Activated CD4-positive, CD25-positive, alpha-beta regulatory T cell treated with anti-CD3 and anti-CD28 coated beads, Interleukin-2, amount 50 U/mL, for 72 hours (primary cell): ENCODE measurements around the gene NKAIN2.
"Not testable (repeated sequence)": the region's sequence is repeated elsewhere in the genome, so short reads cannot be mapped to it uniquely, and the experiment has no call there.

Source experiments
- DNase-seq: peaks from one replicate; pipeline ENCODE4 v3.0.0; 2021

NKAIN2 gene

DNA sequence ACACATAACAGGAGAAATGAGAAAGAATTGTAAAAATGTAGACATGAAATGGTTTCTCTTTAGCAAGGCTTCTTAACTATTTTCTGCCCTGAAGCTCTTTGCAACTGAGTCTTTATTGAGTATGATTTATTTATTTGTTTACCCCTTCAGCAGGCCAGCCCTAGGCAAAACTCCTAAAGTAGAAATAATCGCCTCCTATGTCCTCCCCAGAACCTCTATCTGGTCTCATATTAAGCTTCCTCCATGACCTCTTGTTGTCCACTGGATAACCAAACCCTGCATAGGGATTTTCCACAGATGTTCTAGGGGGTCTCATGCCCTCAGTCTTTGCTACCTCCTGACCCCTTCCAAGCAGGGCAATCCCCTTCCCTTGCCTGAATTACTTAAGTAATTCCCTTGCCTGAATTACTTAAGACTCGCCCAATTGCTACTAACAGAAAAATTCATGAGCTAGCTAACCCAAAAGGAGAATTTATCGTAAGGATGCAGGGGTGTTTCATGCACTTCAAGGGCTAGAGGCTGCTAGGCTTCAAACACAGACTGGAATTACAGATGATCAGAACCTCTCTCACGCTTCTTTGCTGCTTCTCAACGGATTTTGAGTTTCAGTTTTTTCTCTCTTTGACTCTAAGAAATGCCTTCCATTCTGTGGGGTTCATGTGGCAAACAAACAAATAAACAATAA is 732.6 kb downstream of the NKAIN2 start:
- DNase-seq: no peak

DNA sequence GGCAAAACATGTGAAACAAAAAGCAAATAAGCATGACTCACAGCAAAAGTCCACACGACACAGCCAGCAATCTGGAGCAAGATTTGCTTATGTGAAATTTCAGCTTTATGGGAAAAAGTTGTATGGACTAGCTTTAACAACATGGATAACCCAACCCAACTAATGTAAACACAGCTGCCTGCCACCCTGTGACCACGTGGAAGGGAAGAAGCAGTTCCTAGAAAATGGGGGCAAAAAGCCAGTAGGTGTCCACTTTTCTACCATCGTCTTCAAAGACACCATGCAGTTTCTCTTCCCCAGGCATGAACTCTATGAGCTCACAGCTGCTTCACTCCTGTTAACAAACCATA is 733.2 kb downstream of the NKAIN2 start:
- no peak for DNase-seq

DNA sequence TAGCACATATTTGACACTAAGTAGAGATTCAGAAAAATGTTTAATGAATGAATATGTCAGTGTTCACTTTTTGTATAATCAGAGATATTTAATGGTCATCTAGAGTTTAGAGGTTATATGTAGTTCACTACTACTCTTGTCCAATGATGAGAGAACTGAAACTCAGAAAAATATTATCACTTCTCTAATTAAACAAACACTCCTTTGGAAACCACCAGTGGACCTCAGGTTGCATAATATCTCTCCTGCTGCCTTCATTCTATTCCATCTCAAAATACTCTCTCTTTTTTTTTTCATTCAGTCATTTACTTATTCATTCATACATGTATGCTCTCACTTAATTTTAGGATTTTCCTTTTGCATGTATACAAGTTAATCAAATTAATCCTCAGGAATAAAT is 735.4 kb downstream of the NKAIN2 start:
- DNase-seq: no peak

DNA sequence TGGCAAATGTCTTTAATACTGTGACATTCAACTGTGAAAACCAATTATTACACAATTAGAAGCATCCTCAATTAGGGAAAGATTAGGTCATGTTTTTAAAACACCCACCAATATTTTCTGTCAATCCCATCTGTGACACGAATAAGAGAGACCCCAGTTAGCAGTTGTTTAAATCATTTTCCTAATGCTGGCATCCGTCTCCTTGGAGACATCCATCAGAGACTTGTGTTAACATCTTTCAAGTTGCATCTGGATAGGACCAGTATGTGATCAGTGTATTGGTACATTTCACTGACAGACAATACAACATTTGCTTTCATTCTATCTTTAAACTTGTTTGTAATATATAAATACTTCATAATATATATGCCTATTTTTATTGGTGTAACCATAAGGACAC is 737.9 kb downstream of the NKAIN2 start:
- DNase-seq: no peak

DNA sequence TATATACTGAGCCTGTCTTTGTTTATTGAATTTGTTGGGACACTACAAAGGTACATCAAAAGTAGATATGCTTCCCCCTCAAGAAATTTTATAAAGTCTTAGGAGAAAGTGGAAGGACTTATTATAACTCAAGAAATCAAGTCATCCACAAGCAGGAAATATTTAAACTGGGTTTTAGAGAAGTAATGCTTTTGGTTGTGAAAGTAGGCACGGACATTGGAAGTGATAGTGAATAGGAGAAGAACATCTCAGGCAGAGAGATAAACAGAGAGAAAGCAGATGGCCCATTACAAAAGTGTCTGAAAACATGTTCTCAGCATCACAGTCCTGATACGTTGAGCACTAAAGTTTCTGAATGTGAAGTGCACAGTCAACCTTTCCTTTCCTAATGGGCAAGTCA is 742.9 kb downstream of the NKAIN2 start:
- no peak for DNase-seq

DNA sequence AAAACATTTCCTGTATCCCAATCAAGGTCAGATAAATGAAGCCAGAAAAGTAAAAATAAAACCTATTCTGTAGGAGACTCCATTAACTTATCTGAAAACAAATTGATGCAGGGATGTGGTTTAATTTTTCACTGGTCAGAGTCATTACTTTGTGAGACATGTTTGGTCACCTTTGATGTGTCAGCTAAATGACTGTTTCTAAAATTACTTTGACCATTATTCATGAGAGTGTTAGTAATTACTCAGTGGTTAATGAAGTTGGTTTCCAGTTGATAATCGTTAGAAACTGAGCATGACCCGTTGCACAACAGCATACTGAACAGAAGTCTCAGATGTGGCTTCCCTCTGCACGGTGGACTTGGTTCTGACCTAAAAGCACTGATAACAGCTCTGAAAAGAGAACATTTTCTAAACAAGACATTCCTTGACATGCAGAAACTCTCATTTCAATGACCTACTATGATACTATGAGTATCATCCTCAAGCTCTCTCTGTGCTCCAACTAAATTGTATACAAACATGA is 748.1 kb downstream of the NKAIN2 start:
- no peak for DNase-seq

DNA sequence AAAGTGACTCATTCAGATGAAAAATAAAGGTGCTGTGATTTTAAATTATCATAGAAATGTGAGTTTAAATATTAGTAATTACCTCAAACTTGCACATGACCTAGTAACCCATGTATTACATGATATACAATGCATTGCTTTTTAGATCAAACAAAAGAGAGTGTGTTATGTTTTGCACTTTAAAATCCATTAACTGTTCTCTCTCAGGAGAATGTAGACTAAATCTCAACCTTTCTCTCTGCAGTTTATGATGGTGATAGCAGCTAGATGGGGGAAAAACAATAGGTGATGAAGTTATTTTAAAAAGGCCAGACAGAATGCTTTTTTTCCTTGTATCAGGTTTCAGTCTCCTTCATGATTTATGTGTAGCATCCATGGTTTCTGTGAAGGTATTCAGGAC is 754.2 kb downstream of the NKAIN2 start:
- DNase-seq: no peak

DNA sequence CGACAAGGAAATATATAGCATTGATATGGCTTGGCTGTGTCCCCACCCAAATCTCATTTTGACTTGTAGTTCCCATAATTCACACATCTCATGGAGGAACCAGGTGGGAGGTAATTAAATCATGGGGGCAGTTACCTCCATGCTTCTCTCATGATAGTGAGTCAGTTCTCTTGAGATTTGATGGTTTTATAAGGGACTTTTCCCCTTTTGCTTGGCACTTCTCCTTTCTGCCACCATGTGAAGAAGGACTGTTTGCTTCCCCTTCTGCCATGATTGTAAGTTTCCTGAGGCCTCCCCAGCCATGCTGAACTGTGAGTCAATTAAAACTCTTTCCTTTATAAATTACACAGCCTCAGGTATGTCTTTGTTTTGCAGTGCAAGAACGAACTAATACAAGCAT is 756.4 kb downstream of the NKAIN2 start:
- not testable (repeated sequence) for DNase-seq

DNA sequence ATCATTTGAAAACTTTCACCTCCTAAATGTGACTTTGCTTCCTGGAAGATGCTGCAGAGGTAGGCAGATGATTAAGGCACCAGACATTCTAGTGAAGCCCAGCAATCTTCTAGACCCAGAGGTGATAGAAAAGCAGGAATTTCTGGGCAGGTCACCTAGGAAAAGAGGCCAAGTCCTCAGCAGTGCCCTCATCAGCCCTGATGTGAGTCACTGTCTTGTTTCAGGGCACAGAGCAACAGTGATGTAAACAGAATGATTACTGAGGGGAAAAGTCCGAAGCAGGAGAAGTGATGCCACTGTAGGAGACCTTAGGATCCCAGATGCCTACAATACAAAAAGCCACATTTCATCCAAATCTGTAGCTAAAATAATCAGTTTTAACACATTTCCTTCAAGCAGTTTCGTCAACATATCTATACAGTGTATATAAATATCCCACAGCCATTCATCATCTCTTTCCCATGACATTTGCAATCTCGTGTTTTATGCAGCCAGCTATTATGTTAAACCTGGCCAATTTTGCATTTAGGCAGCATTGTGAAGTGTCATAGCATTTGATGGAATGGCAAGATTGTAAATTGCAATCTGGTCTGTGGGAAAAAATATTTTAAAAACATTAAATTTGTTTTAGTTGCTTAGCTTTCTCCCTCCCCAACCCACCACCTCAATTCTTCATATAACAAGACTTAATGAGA is 757.4 kb downstream of the NKAIN2 start:
- DNase-seq: no peak

DNA sequence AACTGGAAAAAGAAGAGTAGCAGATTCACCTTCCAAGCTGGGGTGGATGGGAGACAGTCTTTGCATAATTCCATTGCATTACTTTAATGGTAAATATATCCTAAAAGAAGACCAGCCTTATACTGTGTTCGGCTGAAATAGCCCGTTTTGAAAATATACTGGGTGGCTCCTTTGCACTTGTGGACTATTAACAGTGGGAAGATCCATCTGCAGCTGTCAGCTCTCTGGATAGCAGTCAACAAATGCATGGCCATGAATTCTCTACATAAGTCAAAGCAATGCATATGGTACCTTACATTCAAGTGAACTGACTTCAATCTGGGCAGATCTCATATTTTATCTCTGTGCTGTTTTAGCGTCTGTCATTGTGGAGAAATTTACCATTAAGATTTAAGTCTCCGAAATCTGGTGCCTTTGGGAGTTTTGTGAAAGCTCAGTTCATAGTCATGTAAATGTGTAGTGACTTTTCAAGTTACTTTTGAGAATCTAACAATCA is 758.0 kb downstream of the NKAIN2 start:
- no peak for DNase-seq

DNA sequence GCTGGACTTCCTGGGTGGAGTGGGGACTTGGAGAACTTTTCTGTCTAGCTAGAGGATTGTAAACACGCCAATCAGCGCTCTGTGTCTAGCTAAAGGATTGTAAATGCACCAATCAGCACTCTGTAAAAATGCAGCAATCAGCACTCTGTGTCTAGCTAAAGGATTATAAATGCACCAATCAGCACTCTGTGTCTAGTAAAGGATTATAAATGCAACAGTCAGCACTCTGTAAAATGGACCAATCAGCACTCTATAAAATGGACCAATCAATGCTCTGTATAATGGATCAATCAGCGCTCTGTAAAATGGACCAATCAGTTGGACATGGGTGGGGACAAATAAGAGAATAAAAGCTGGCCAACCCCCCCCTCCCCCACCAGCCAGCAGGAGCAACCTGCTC is 760.5 kb downstream of the NKAIN2 start:
- not testable (repeated sequence) for DNase-seq

DNA sequence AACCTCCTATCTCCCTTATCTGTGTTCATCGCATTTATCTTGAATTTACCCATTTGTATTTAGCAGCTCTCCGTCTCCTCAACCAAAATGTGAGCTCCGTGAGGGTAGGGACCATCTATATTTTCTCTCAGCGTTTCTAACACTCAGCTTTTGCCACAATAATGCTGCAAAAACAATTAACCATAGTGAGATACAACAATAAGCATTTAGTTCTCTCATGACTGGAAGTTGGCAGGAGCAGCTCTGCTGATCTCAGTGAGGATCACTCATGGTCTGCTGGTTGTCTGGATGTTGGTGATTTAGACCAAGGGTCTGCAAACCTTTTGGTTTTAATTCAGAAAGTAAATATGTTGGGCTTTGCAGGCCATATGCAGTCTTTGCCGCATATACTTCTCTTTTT is 763.7 kb downstream of the NKAIN2 start:
- no peak for DNase-seq

DNA sequence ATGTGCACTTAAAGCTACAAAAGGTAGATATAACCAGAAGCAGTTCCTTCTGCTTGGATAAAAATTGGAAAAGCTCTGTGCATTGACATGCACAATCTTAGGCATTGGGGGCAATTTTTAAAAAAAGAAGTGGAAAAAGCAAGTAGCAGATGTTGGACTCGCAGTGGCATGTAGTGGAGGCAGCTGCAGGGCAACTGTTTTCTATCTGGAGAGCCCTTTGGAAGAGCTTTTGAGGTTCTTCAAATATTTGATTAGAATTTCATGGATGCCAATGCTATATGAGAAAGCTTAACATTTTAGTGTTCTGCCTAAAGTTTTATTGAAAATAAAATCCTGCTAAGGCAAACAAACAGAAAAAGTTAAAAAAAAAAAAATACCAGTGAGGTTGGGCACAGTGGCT is 770.3 kb downstream of the NKAIN2 start:
- DNase-seq: no peak

DNA sequence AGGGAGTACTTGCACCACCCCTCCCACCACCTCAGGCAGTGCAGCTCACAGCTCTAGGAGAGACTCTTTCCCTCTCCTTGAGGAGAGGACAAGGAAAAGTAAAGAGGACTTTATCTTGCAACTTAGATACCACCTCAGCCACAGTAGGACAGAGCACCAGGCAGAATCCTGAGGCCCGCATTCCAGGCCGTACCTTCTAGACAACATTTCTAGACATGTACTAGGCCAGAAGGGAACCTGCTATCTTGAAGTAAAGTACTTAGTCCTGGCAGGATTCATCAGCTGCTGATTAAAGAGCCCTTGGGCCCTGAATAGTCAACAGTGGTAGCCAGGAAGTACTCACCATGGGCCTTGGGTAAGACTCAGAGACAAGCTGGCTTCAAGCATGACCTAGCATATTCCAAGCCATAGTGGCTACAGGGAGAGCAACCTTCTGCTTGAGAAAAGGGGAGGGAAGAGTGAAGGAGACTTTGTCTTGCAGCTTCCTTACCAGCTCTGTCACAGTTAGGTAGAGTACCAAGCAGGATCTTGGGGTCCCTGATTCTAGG is 774.1 kb downstream of the NKAIN2 start:
- no peak for DNase-seq

DNA sequence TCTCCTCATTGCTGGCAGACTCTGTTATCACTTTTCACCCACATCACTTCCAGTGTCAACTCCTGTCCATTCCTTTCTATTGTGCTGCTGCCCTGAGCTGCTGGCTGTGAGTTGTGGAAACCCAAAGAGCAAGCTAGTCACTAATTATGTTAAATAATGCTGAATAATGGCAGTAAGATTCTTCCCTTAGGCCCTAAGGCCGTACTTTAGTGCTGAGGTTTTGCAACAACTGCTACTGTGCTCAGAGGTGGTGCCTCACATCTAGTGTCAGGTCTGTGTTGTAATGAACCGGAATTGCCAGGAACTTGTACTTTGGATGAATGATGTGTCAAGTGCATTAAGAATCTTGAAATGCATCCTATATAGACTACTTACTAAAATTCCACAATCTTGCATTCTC is 786.3 kb downstream of the NKAIN2 start:
- DNase-seq: no peak

DNA sequence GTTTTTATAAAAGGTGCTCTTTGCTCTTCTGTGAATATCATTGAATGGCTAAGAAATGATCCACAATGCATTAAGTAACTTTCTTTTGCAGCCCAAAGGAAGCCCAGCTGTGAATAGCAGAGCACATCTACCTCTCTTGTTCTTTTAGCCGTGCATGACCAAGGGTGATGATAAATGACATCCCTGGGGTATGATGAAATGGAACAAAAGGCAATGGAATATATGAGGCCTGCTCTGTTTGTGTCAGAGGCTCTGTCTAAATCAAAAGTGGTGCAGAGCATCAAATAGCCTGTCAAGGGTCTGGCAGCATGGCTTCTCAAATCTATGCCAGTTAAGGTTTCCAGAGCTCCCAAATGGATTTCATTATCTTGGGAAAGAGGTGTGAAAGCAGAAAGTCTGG is 796.0 kb downstream of the NKAIN2 start:
- DNase-seq: no peak

DNA sequence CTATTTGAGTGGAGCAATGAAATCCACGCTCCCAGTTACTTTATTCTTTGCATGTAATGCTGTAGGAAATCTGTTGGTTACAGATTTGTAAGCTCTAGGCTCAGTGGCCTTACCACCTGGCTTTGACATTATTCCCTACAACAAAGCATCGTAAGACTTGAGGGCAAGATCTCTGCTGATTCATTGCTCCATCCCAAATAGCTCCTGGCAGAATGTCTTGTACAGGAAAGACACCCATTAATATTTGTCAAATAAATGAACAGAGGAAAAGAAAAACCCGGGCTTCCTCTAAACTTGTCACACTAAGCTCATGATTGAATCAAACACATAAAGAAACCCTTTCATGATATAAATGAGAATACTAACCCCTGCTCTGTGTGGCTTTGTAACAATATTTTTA is 801.1 kb downstream of the NKAIN2 start:
- no peak for DNase-seq

DNA sequence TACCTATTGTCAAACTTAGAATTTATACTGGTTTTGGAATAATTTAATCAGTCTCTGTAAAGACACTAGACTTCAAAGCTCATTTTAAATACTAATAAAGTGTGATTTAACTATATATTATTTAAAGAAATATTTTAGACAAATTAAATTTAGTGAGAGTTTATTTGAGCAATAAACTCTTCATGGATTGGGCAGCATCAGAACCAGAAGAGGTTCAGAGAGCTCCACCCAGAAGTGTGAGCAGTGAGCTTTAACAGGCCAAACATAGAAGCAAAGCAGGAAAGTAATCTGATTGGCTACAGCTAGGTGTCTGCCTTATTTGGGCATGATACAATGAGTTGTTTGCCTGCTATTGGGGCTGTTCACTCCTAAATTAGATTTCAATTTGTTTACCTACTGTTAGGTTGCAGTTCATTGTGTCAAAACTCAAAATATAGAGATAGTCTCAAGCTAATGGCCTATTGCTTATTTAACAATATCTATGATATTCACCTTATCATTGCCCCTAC is 803.5 kb downstream of the NKAIN2 start:
- no peak for DNase-seq

DNA sequence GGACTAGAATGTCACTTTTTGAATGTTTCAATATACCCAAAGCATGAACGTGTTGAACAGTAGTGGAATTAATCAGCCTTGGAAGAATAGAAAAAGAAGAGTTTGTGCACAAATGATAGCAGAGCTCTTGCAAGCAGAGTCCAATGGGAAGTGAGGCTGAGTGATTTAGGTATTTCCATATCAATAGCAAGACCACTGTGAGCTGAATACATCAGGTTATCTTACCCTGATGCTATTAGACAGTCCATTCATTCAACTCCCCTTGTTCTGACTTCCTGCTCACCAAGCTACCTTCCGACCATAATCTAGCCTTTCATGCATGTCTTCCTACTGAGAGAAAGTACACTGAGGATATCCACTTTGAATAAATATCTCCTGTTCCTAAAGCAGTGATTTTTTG is 809.4 kb downstream of the NKAIN2 start:
- DNase-seq: no peak

DNA sequence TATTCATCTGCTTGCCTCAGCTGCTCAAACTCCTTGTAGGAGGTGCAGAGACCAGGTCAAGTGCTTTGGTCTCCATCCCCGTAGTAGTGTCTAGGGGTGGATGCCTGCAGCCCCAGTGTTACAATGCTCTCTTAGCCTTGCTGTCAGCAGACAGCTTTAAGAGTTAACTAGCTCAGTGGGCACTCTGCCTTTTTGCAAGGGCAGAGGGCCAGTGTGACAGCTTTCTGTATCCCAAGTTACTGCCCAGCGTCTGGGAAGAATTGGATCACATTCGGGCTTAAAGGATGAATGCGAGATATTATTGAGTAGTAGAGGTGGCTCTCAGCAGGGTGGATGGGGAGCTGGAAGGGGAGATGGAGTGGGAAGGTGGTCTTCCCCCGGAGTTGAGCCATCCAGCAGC is 818.7 kb downstream of the NKAIN2 start:
- no peak for DNase-seq

DNA sequence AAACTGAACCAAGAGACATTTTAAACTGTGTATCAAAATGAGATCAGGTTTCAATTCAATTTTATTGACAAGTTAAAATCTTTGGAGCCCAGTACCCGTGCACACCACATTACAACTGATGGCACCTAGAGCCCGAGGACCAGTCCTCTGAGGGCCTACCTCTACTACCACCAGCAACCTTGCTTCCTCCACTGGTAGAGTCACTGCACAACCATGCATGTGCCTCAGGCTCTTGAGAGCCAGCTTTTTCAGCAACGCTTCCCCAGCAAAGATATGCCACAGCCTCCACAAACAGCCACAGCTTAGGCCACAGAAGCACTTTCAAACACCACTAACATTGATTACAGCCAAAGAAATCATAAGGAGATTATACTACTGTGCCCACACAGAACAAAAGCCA is 830.0 kb downstream of the NKAIN2 start:
- no peak for DNase-seq

DNA sequence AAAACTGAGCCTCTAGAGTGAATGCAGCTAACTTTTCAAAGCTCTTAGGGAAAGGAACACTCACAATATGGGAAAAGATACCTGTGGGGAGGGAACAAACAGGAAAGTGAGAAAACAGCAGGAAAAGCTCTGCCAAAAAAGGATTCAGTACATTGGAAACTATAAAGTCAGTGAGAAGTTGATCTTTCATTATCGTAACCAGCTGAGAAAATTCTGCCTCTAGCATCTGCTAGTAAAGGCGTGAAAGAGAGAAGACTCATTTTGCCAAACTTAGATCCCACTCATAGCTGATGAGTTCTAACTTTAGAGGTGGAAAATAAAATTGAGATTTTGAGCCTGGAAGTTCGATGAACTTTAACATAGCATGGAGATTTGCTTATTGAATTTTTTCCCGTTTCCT is 836.8 kb downstream of the NKAIN2 start:
- no peak for DNase-seq

DNA sequence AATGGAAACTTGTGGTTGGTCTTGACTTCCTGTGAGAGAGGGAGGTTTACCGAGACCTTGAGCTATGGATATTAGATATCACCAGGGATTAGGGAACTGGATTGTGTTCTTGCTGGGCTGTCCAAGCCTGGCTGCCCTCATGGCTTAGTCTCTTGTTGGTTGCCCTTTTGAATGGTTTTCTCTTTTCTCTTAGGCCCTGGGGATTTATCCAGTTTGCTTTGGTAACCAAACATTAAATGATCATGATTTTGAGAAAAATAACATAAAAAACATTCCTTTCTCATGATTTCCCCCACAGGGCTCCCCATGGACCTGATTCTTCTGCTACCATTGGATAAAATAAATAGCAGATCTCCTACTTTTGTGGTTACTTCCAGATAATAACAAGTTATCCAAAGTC is 852.2 kb downstream of the NKAIN2 start:
- DNase-seq: no peak

DNA sequence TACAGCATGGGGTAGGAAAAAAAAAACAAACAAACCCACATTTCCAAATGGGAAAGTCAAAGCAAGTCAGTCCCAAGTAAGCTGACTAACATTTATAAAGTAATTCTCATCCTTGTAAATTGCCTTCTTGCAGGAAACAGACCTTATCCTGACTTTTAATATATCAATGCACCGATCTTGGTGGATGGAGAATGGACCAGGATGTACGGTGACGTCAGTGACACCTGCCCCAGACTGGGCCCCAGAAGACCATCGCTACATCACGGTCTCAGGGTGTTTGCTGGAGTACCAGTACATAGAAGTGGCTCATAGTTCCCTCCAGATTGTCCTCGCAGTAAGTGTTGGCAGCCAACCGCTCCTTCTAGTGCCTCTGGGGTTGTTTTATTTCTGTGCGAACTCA is 854.4 kb downstream of the NKAIN2 start:
- DNase-seq: no peak
